Endothelial cell of umbilical vein (primary cell): ENCODE data around the gene VPS16. TPM values are rescaled to one million over a fixed set of nuclear protein-coding genes. Genes with fewer than 3 reads are reported as not detected.

ENCODE experiments used
- BruUV-seq: library from RNA; stranded (reverse); fragments of 400-500 nt; replicated peaks from 2 replicates; lab custom pipeline; 2021; lab: Mats Ljungman, UMichigan
- CTCF ChIA-PET: fragments of 300-600, 350-600 bp; sonication (Branson Sonifier 250); formaldehyde crosslinking; loops from one replicate; lab custom pipeline; 2021; ENCODE audit warnings: antibody characterized with exemption, inconsistent platforms; lab: Charles Lee
- POLR2A ChIA-PET: fragments of 300-600, 350-600 bp; sonication (Branson Sonifier 250); formaldehyde crosslinking; loops from one replicate; lab custom pipeline; 2021; ENCODE audit warnings: antibody characterized with exemption, inconsistent platforms; lab: Charles Lee
- DNase-seq: peaks from one replicate; pipeline ENCODE4 v3.0.0-alpha.2; 2011; ENCODE audit warnings: low read depth, low spot score
- FAIRE-seq: peaks from 2 replicates; lab custom pipeline; 2011; peaks lifted over from hg19 to GRCh38; lab: Jason Lieb, UNC
- H2AFZ ChIP-seq: 2 replicates; pipeline ENCODE4 v1.6.0; 2012; ENCODE audit warnings: low read depth, low read length, control low read depth, inconsistent platforms
- H3K27ac ChIP-seq: 2 replicates; pipeline ENCODE4 v1.5.1; 2011; ENCODE audit warnings: low read depth, mild to moderate bottlenecking, control low read depth, low read length, moderate library complexity; ENCODE audit not compliant: insufficient read depth
- H3K27me3 ChIP-seq, 2 experiments: 2 replicates each; pipeline versions ENCODE4 v1.6.0 to v1.6.1; 2011; ENCODE audit warnings: low read length in 2 of 2, mixed read lengths in 1 of 2; ENCODE audit not compliant: control insufficient read depth in 2 of 2, insufficient read depth in 2 of 2
- H3K36me3 ChIP-seq, 2 experiments: 2 replicates in 1 of 2; 3 replicates in 1 of 2; pipeline ENCODE4 v1.5.1; 2011; ENCODE audit warnings: low read length in 2 of 2, mild to moderate bottlenecking in 1 of 2, moderate library complexity in 1 of 2; ENCODE audit not compliant: control insufficient read depth in 2 of 2, insufficient read depth in 2 of 2; ENCODE audit errors: extremely low read depth in 1 of 2
- H3K4me1 ChIP-seq: 3 replicates; pipeline ENCODE4 v1.5.1; 2011; ENCODE audit warnings: mild to moderate bottlenecking, low read length; ENCODE audit not compliant: control insufficient read depth, insufficient read depth; ENCODE audit errors: extremely low read depth
- H3K4me2 ChIP-seq: 2 replicates; pipeline ENCODE4 v1.6.1; 2011; ENCODE audit warnings: low read length, control low read depth, mixed read lengths; ENCODE audit not compliant: insufficient read depth
- H3K4me3 ChIP-seq, 3 experiments: fragments of 200-600 bp in 1 of 3; sonication (generic), shearing (Covaris generic) in 1 of 3; replicated peaks in 1 of 3; 2 replicates each; pipeline ENCODE4 v1.5.1; 2011 to 2016; ENCODE audit warnings: control low read depth in 3 of 3, low read length in 3 of 3, mild to moderate bottlenecking in 2 of 3, inconsistent platforms in 1 of 3, low read depth in 1 of 3, moderate library complexity in 1 of 3; ENCODE audit not compliant: insufficient read depth in 1 of 3
- H3K79me2 ChIP-seq: 2 replicates; pipeline ENCODE4 v1.6.0; 2012; ENCODE audit warnings: low read length, inconsistent platforms; ENCODE audit not compliant: control insufficient read depth, insufficient read depth
- H3K9ac ChIP-seq: replicated peaks from 2 replicates; pipeline ENCODE3; 2011; ENCODE audit warnings: low read length, control low read depth; ENCODE audit not compliant: insufficient read depth; ENCODE audit errors: extremely low read depth
- H3K9me1 ChIP-seq: replicated peaks from 3 replicates; pipeline ENCODE4 v1.6.0; 2011; ENCODE audit warnings: mild to moderate bottlenecking, low read length; ENCODE audit not compliant: control insufficient read depth, insufficient read depth; ENCODE audit errors: extremely low read depth
- H3K9me3 ChIP-seq: replicated peaks from 2 replicates; pipeline ENCODE4 v1.5.1; 2012; ENCODE audit warnings: low read length, inconsistent platforms; ENCODE audit not compliant: control insufficient read depth, insufficient read depth
- H4K20me1 ChIP-seq: replicated peaks from 2 replicates; pipeline ENCODE3; 2011; ENCODE audit warnings: mild to moderate bottlenecking, low read length; ENCODE audit not compliant: control insufficient read depth, insufficient read depth; ENCODE audit errors: extremely low read depth
- CTCF ChIP-seq, 2 donors: IDR thresholded peaks; 1 replicate in 1 of 2; 2 replicates in 1 of 2; pipeline ENCODE4 v1.5.1; 2011; ENCODE audit warnings: low read length in 2 of 2, mild to moderate bottlenecking in 2 of 2, moderate library complexity in 2 of 2, control low read depth in 1 of 2, inconsistent platforms in 1 of 2, low read depth in 1 of 2; ENCODE audit not compliant: insufficient read depth in 1 of 2; ENCODE audit errors: extremely low read depth in 1 of 2
- GATA2 ChIP-seq: IDR thresholded peaks from 2 replicates; pipeline ENCODE4 v1.7.0; 2011; ENCODE audit warnings: low read depth, mild to moderate bottlenecking, moderate library complexity, mixed read lengths, low read length; ENCODE audit not compliant: insufficient read length, insufficient read depth
- JUN ChIP-seq: IDR thresholded peaks from 2 replicates; pipeline ENCODE4 v1.6.1; 2011; ENCODE audit warnings: borderline replicate concordance, low read depth; ENCODE audit not compliant: insufficient read length, insufficient read depth
- MYC ChIP-seq: IDR thresholded peaks from one replicate; pipeline ENCODE4 v1.6.1; 2011; ENCODE audit warnings: mild to moderate bottlenecking, low read depth, low read length
- dilution Hi-C: fragments of 300-500 bp; cut with MboI; formaldehyde crosslinking; loops from one replicate; pipeline ENCODE4 v1.15.0; 2019; ENCODE audit warnings: low sequenced_read_pairs; ENCODE audit not compliant: extremely low pct_ligation_motif_present
- intact Hi-C: fragments of 100-400 bp; cut with micrococcal nuclease; formaldehyde crosslinking; loops from one replicate; pipeline ENCODE4 v1.10.0; 2022
- polyA plus RNA-seq, 4 experiments: library from polyadenylated mRNA; depleted of rRNA in 3 of 4; stranded (reverse) in 3 of 4; unstranded in 1 of 4; fragments of >200 nt; gene quantifications; 2 replicates each; pipeline versions ENCODE4 v1.2.1 to v1.2.3, GENCODE V29; 2011 to 2012; ENCODE audit warnings: missing spikeins in 1 of 4
- total RNA-seq: library from RNA; stranded (reverse); gene quantifications from 2 replicates; pipeline ENCODE4 v1.2.3, GENCODE V29; 2021
- TF ChIP-seq, protein P1 (sequence below): IDR thresholded peaks from 2 replicates; pipeline ENCODE4 v1.6.1; 2011; ENCODE audit not compliant: insufficient read depth, insufficient read length

The VPS16 gene
- total and polyA plus RNA-seq, 2 donors (not counting 3 experiments of a cell fraction or from before 2014, with no cell fraction given), result 37.6 to 42.3 TPM

DNA sequence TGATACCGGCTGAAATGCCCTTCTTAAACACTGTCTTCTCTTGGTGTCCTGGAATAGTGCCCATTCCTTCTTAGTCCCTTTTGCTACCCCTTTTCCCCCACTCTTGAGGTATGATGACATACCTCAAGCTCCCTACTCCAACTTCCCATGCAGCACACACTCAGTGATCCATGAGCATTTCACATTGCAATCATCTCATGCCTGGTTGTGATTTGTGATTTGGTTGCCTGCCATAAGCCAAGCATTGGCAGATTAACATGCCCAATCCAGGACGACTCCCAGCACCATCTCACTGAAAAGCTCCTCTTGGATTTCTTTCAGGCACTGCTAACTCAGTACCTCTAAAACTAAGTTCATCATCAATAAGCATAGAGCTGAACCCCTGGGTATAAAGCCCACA, 18.0 kb downstream of the VPS16 start:
- no peak for DNase-seq
- Histone ChIP-seq H3K36me3 (peaks cover 0 to 17% of the 10 kb centered on the region in 2 experiments), H3K9ac (no peak overlapping the region), H4K20me1 (no peaks in the 10 kb centered on the region), H3K9me3 (no peaks in the 10 kb centered on the region), H3K4me3 (no peak overlapping the region), H3K4me1 (no peaks in the 10 kb centered on the region), H3K27ac (no peak overlapping the region), H3K79me2 (no peaks in the 10 kb centered on the region), H3K4me2 (no peak overlapping the region), H3K9me1 (no peaks in the 10 kb centered on the region), H3K27me3 (no peaks in the 10 kb centered on the region), H2AFZ (no peak overlapping the region)
- TF ChIP-seq CTCF (IDR thresholded peaks at IDR 0.05; ENCODE audit: extremely low read depth in 1 of 2, insufficient read depth in 1 of 2, low read depth in 1 of 2, low read length in 2 of 2) (no peak), GATA2 (no peak), MYC (no peak), JUN (no peak)
- TF ChIP-seq, protein P1, sequence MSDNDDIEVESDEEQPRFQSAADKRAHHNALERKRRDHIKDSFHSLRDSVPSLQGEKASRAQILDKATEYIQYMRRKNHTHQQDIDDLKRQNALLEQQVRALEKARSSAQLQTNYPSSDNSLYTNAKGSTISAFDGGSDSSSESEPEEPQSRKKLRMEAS, result no peak
- BruUV-seq, result no TSS peak
- intact Hi-C loops, result no loop called here
- CTCF ChIA-PET, result interaction anchor here (0.8 to 1.9 kb wide), 2 partner anchors 90 to 105 kb away, joined by 4 to 7 read pairs; no protein-coding TSS in a partner anchor
- no peak for FAIRE-seq
- POLR2A ChIA-PET, result no interaction called here
- dilution Hi-C loops, result no loop called here
